Measurements from ENCODE around the gene TTC16.

Gene TTC16

DNA sequence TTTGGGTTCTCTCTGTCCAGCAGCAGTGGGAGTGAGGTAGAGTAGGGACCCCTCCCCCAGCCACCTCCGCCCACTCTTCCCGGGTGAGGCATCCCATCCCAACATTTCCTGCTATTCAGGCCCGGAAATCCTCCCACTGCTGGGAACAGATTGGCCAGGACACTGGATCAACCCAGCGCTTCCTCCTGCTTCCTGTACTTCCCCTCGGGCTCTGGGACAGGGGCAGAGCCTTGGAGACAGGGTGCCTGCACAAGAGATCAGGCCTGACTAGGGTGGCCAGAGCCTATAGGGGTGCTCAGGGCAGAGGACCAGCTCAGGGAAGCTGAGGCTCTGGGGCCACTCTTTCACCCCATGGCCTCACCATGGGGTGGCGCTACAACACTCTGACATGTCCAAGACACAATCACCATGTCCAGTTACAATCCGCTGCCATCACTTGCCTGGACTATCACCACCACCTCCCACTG lies 48.1 kb downstream of the TTC16 start:
- DNase-seq: peak in 4 of 58 donors; percentile 10 to 24 (median 12)

DNA sequence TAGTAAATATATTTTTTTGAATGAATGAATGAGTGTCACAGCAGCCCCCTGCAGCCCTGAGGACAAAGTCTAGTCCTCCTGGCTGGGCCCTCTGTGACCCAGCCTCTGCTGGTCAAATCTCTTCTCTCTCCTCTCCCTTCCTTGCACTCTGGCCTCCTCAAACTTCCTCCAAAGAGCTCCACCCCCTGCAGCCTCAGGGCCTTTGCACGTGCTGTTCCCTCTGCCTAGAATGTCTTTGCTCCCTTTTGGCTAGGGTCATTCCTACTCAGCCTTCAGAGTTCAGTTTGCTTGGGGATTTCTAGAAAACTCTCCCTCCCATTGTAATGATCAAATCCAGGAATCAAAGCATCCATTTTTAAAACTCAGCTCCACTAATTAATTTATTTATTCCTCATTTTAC lies 49.5 kb downstream of the TTC16 start:
- no peak for DNase-seq

GRCh38 chr9:127767410-127767809 lies 51.5 kb downstream of the TTC16 start:
- no peak for DNase-seq

GRCh38 chr9:127767909-127768331 lies 52.0 kb downstream of the TTC16 start:
- DNase-seq: no peak

- DNase-seq: no peak
These were observed 52.8 kb downstream of the TTC16 start for GRCh38 chr9:127768698-127769097.

- DNase-seq: no peak
These were observed 53.2 kb downstream of the TTC16 start for GRCh38 chr9:127769101-127769500.

DNA sequence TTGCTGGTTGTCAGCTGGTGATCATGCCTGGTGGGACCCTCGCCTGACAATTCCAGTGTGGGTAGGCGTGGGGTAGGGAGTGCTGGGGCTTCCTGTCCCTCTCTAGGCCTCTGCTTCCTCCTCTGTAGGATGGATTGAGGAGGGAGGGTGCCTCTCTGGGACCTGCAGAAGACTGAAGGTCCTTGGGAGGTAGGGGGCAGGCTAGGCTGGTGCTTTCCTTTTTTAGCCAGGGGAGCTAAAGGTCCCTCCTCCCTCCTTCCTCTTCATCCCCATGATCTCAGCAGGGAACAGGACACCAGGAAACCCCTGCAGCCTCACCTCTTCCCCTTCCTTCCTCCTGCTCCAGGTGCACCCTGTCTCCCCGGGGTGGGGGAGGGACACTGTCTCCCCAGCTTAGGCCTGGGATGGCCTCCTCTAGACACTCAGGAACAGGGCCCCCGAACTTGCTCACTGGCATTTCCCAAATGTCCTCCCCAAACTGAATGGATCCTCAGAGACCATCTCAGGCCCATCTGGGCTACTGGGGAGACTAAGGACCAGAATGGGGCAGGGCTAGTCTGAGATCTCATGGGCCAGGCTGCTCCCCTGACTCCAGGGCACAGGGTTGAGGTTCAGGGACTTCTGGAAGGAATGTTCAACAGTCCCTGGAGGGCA lies 54.2 kb downstream of the TTC16 start:
- DNase-seq: no peak

GRCh38 chr9:127770583-127770904 lies 54.7 kb downstream of the TTC16 start:
- DNase-seq: no peak

GRCh38 chr9:127770905-127771569 lies 55.2 kb downstream of the TTC16 start:
- peak; percentile 51 to 95 (median 87) for DNase-seq

- DNase-seq: no peak
These were observed 55.8 kb downstream of the TTC16 start for GRCh38 chr9:127771570-127772189.

DNA sequence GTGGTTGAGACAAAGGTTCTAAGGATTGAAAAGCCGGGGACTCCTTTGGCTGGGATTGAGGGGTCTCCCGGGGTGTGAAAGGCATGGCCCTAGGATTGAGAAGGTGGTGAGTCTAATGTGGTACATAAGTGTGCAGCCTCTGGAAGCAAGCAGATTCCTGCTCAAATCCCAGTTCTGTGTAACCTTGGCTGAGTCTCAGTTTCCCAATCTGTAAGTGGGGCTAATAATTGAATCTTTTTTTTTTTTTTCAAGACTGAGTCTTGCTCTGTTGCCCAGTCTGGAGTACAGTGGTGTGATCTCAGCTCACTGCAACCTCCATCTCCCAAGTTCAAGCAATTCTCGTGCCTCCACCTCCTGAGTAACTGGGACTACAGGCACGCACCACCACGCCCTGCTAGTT lies 56.7 kb downstream of the TTC16 start:
- DNase-seq: no peak

- DNase-seq: no peak
These were observed 57.4 kb downstream of the TTC16 start for GRCh38 chr9:127773272-127773671.

GRCh38 chr9:127773981-127774380 lies 58.1 kb downstream of the TTC16 start:
- no peak for DNase-seq

GRCh38 chr9:127776195-127776923 lies 60.5 kb downstream of the TTC16 start:
- peak in 15 of 58 donors; percentile 10 to 50 (median 19) for DNase-seq

- DNase-seq: no peak
These were observed 61.0 kb downstream of the TTC16 start for GRCh38 chr9:127776924-127777289.

DNA sequence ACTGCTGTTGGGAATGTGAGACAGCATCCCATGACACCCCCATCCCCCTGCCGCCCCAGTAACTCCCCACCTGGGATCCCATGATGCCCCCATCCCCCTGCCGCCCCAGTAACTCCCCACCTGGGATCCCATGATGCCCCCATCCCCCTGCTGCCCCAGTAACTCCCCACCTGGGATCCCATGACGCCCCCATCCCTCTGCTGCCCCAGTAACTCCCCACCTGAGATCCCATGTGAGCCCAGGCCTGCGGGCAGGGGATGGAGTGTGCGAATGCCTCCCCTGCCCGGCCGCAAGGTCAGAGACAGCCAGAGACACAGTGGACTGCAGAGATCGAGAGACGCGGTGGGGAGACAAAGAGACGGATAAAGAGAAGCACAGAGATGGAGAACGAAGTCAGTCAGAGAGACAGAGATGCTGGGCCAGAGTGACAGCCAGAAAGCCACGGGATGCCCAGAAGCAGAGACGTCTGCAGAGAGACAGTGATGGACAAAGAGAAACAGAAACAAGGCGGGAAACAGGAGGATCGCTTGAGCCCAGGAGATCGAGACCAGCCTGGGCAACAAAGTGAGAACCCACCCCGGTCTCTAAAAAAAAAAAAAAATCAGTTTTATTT lies 61.6 kb downstream of the TTC16 start:
- no peak for DNase-seq

- peak in 3 of 58 donors; percentile 13 to 22 (median 20) for DNase-seq
These were observed 62.6 kb downstream of the TTC16 start, which contains the start of gene SH2D3C for GRCh38 chr9:127778280-127779135. Gene SH2D3C, minus strand, starts transcription at chr9:127778666. Its CDS starts 39 bp downstream, at chr9:127778627.

DNA sequence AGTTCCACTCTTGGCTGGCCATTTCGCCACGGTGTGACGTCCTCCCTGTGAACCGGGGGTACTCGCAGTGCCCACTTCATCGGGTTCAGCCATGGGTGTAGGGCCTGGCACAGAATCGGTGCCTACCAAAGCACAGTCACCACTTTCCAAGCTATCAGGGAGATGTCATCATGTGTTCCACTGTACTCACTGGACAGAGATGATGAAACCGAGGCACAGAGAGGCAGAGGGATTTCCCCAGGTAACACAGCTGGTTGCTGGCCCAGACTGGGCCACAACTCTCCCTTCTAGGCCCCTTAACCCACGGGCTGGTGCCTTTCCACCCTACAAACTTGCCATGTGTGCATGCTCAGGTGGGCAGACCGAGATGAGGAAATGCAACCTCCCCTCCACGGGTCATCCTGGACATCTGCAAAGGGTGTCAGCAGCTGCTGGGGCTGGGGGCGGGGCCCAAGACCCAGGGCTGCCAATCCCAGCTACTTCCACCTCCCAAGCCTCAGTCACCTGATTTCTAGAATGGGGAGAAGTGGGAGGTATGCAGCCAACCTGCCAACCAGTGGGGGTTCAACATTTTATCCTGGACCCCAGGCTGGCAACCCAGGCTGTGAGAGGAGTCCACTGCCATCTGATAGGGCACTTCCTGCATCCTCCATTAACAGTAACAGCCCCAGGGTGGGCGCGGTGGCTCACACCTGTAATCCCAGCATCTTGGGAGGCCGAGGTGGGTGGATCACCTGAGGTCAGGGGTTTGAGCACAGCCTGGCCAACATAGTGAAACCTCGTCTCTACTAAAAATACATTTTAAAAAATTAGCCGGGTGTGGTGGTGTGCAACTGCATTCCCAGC lies 63.5 kb downstream of the TTC16 start:
- DNase-seq: no peak

- DNase-seq: peak in 30 of 58 donors; percentile 18 to 74 (median 44)
These were observed 64.4 kb downstream of the TTC16 start for GRCh38 chr9:127780126-127780885.

All from anterior cingulate cortex (tissue), 58 donors.